Germinal center (tissue), 1 donor: ENCODE results near the gene PSMD8.
"Not testable (repeated sequence)": the region's sequence is repeated elsewhere in the genome, so short reads cannot be mapped to it uniquely, and the experiment has no call there.

ENCODE experiments used
- DNase-seq: peaks from one replicate; pipeline ENCODE4 v3.0.0; 2012; ENCODE audit warnings: mixed read lengths, low spot score

Gene PSMD8

DNA sequence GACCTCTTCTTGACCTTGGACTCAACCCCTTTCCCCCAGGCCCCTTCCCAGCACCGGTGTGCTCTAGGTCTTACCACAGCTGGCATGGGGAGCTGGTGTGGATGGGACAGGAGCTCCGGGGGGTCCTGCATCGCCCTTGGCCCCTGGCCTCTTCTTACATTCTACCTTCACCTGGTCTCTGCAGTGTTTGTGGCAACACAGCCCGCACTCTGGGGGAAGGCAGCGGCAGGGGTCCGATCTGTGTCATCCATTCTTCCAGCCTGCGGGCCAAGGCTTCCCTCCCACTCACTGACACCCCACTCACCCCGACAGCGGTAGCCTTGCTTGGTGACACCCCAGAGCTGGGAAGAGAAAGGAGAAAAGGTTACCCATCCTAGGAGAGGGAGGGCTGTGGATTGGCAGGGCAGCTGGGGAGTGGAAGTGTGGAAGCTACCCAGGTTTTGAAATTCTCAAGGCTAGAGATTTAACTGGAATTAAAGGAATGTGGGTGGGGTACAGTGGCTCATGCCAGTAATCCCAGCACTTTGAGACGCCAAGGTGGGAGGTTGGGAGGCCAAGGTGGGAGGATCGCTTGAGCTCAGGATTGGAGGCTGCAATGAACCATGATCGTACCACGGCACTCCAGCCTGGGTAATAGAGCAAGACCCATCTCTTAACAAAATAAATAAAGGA lies 36.8 kb downstream of the PSMD8 start:
- no peak for DNase-seq

DNA sequence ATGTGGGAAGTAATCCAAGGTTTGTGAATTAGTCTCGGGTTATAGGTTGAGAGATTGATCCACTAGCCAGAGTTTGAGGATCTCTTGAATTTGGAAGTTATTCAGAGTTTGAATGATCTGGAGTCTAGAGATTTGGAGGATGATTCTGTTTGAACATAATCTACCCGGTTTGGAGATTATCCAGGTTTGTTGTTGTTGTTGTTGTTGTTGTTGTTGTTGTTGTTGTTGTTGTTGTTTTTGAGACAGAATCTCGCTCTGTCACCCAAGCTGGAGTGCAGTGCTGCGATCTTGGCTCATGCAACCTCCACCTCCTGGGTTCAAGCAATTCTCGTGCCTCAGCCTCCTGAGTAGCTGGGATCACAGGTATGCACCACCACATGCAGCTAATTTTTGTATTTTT lies 37.5 kb downstream of the PSMD8 start:
- not testable (repeated sequence) for DNase-seq

DNA sequence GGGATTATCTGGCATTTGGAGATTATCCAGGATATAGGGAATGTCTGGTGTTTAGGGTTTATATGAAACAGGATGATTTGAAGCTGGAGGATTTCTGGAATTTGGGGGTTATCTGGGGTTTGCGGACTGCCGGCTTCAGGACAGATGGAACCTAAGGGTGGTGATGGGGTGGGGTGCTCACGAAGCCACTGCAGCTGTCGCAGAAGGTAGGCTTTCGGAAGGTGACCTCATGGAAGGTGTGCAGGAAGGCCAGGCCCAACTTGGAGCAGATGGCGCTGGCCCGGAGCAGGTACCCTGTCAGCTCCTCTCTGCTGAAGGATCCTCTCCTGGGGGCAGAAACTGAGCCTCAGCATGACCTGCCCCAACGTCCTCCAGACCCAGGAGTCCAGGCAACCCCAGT lies 38.1 kb downstream of the PSMD8 start:
- DNase-seq: no peak

DNA sequence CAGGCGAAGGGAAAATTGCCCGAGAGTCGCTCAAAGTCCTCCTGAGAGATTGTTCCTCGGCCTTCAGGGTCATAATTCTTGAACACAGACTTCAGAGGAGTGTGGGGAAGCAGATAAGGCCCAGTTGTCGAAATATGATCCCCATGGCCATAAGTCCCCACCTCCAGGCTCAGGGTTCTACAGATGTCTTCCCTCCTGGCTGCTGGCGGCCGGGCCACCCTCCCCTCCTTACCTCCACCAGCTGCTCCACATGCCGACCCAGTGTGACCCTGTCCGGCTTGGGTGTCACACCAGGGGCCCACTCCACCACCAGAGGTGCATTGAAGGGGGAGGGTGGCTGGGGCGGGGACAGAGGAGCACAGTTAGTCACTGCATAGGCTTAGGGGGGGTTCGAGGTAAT lies 38.6 kb downstream of the PSMD8 start:
- DNase-seq: no peak

DNA sequence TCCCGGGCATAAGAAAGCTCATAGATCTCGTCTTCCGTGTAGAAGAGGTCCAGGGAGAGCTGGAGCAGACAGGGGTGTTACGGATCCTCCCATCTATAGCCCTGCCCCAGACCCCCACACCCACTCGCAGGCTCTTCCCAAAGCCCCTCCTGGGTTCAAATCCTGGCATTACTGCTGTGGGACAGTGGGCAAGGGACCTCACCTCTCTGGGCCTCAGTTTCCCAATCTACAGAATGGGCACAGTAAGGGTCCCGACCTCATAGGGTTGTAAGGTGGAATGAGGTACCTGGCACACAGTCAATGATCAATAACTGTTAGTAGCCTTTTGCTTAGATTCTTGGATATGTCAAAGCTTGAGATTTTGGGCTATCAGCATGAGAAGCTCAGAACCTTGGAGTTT lies 39.0 kb downstream of the PSMD8 start:
- no peak for DNase-seq

DNA sequence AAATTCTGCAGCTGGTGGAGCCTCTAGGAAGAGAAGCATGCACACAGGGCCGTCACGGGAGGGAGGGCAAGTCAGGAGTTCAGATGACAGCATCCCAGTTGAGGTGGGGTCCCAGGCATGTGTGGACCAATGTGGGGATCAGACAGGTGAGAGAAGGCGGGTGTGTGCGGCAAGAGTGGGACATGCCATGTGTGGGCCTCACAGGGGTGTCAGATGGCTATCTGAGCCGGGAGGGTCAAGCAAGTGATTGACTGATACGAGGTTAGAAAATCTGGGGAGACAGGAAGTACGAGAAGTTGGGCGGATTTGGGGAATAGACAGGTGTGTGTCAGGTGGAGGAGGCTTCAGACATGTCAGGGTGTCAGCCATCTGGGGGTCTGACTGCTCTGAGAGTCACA lies 42.8 kb downstream of the PSMD8 start:
- no peak for DNase-seq

DNA sequence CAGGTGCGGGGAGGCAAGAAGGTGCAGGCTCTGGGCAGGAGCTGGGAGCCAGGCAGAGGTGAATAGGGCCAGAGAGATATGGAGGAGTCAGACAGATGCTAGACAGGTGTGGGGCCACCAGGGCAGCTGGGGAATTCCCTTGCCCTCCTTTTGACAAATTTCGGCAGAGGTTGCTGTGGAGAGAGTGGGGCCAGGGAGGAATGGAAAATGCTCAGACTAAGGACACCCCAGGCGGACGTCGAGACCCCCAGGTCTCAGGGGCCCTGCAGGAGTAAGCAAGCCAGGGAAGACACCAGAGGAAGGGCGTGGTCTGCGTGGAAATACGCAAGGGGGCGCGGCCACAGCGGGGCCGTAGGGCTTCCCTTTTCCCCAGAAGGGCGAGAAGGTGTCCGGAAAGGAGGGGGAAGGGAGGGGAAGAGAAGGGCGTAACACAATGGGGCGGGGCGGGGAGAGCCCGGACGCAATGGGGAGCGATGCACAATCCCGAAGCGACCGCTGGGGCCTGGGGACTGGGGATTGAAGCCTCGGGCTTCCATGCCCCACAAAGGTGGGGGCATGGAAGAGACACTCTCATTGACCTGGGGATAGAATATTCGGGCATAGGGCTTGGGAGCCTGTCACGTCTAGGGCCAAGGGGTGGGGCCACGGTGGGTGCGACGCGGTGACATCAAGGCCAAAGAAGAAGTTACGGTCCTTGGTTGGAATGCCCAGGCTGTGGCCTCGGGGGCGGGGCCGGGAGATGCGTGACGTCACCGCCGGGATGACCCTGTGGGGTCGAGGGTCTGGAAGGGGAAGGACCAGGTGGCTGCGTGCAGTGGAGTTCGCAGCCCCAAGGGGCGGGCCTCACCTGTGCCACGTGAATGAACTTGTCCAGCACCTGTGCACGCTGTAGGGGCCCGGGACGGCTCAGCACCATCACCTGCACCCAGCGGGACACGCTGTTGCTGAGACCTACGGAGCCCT lies 43.5 kb downstream of the PSMD8 start:
- DNase-seq: peak; percentile 75

DNA sequence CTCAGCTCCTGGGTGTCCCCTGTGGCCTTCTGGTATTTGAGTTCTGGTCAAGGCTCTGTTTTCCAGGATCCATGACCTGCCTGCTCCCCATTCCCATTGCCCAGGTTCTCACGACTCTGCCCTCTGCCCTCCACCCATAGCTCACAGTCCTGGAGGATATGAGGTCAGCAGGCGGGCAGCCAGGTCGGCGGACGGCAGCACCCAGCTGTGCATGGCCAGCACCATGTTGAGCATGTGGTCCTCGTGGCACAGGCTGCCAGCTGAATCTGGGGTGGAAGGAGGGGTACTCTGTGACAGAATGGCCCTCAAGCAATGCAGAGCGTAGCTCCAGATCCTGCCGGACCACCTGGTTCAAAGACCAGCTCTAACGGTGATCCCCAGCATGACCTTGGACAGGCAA lies 46.6 kb downstream of the PSMD8 start:
- DNase-seq: no peak

DNA sequence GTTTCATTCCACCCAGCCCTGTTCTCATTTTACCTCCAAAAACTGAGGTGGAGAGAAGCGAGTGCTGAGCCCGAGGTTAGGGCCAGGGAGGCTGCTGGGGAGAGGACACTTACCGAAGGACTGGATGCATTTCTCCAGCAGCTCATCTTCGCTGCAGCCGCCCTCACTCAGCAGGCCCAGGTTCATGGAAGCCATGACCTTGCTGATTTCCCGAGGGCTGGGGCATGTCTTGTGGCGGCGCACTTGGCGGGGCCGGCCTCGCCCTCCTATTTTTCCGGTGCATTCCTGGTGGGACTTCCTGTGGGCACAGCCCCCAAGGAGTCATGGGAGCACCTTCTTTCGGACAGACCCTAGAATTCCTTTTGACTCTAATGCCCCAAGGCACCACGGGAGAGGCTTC lies 47.5 kb downstream of the PSMD8 start:
- DNase-seq: no peak

DNA sequence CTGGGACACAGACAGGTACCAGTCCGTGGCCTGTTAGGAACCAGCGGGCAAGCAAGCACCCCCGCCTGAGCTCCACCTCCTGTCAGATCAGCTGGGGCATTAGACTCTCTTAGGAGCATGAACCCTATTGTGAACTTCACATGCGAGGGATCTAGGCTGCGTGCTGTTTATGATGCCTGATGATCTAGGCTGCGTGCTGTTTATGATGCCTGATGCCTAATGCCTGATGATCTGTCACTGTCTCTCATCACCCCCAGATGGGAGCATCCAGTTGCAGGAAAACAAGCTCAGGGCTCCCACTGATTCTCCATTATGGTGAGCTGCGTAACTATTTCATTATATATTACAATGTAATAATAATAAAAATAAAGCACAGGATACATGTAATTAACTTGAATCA lies 48.1 kb downstream of the PSMD8 start:
- no peak for DNase-seq

DNA sequence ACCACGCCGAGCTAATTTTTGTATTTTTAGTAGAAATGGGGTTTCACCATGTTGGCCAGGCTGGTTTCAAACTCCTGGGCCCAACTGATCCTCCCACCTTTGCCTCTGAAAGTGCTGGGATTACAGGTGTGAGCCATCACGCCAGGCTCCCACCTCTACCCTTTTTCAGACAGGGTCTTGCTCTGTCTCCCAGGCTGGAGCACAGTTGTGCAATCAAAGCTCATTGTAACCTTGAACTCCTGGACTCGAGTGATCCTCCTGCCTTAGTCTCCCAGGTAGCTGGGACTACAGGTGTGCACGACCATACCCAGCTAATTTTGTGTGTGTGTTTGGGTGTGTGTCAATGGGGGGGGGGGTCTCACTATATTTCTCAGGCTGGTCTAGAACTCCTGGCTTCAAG lies 49.9 kb downstream of the PSMD8 start:
- no peak for DNase-seq

DNA sequence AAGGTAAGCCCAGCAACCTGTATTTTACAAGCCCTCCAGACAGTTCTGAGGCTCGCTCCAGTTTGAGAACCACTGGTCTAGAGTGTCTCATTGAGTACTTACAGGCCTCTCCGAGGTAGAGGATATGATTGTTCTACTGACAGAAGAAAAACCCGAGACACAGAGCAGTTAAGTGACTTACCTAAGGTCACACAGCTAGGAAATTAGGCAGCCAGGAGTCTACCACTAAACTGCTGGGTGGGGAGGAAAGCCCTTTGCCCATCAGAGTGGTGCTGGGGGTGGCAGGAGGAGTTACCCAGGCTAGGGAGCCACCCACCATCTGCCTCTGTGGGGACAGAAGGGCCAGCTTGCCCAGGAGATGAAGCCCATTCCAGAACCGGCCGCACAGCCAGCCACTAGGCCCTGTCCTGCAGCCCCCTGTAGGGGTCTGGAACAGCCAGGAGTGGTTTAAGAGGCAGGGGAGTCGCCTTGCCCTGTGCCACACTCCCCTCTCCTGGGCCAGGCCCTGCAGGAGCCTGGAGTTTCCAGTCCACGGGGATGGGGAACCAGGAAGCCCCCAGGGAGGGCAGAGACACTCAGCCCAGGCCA lies 50.9 kb downstream of the PSMD8 start:
- DNase-seq: no peak

DNA sequence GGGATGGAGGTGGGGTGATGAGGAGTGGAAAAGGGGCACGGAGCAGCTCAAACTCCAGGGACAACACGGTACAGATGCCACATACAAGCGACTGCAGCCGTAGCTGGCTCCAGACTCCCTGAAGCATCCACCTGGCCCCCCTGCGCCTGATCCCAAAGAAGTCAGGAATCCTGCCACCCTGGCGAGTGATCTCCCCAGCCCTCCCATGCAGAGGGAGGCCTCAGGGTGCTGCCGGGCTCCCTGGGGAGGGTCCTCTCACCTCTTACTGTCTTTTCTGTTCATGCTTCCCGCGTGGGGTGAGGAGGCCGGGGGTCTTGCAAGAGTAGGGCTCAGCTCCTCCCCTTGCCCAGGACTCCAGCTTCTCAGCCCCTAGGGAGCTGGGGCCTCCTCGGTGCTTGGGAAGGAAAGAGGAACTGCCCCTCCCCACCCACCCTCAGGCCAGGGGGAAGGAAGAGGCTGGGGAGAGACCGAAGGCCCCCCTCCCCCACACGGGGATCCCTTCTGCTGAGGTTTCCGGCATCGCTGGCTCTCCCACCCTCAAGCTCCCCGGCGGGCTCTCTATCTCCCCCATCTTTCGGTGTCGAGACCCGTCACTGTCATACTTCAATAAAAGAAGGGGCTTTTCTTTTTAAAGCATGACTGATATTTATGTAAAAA lies 51.6 kb downstream of the PSMD8 start, which contains the start of gene RASGRP4:
Gene RASGRP4, minus strand, starts transcription at position 410 of the 657 bp plus-strand sequence. Its CDS starts 128 bp downstream, at position 282.
- peak; percentile 32 for DNase-seq

DNA sequence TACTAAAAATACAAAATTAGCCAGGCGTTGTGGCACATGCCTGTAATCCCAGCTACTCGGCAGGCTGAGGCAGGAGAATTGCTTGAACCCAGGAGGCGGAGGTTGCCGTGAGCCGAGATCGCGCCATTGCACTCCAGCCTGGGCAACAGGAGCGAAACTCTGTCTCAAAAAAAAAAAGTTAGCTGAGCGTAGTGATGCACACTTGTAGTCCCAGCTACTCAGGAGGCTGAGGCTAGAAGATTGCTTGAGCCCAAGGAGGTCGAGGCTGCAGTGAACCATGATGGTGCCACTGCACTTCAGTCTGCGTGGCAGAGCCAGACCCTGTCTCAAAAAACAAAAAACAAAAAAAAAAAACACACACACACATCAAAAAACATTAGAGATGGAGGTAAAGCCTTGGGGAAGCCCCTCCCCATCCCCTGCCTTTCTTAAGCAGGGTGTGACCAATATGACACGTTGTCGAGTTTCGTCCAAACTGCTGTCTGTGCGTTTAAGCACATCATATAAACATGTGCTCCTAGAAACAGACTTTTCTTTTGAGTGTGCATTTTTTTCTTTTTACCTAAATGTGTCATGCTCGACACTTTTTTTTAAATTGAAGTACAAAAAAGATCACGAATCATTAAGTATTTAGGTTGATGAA lies 52.8 kb downstream of the PSMD8 start:
- DNase-seq: not testable (repeated sequence)

DNA sequence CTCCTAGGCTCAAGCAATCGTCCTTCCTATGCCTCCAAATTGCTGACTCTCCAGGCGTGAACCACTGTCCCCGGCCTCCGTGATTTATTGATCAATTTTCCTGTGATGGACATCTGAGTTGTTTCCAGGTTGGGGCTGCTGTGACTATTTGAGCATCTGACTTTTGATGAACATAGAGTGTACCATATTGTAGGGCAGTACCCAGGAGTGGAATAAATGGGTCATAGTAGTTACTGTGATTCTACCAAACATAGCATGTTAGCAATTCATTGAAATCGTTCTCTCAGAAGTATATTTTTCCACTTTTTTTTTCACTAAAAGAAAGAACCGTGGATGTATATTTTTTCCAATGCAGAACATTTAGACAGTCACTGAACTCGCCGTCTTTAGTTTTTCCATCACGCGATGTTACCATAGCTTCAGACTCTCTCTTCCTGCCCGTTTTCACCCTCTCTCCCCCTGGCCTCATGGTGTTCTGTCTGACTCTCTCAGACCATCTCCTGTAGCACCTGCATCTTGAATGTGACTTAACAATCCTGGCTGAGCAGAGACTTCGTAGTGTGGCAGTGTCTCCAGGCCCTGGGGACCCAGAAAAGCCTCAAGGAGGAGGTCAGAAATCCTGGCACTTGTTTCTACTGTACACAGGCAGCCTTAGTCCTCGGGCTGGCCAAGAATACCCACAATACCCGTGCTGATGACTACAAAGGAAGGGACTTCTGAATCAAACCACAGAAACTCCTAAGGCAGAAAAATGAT lies 54.9 kb downstream of the PSMD8 start:
- no peak for DNase-seq

DNA sequence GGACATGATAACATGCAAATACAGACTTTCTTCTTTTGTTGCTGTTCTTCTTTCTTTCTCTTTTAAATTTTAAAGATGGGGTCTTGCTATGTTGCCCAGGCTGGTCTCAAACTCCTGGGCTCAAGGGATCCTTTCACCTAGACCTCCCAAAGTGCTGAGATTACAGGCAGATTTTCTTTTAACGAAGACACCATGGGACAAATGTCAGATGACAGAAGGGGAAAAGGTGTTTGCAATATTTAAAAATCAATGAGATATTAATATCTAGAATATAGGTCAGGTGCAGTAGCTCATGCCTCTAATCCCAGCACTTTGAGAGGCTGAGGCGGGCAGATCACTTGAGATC lies 55.4 kb downstream of the PSMD8 start:
- DNase-seq: no peak

DNA sequence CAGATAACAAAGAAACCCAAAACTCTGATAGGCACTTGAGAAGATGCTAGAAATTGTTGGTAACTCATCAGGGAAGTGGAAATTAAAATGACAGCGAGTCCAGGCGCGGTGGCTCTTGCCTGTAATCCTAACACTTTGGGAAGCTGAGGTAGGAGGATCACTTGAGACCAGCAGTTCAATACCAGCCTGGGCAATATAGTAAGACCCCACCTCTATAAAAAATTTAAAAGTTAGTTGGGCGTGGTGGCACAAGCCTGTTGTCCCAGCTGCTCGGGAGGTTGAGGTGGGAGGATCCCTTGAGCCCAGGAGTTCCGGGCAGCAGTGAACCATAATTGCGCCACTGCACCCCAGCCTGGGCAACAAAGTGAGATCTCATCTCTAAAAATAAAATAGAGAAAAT lies 56.6 kb downstream of the PSMD8 start:
- DNase-seq: no peak

DNA sequence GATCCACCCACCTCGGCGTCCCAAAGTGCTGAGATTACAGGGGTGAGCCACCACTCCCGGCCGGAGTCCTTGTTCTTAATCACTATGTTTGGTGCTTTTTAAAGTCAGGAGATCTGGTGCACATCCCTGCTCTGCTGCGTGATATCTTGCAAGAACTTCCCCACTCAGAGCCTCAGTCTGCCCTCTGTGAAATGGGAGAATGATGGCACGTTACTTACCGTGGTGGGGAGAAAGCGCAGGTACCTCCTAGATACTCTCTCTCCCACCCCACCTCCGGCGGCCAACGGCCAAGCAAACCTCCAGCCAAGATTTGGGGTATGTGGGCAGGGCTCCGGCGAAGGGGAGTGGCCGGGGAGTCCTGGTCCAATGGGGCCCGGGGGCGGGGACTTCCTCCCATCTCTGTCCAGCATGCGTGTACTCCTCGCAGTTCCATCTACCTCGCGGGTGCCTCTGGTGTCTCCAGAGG lies 58.9 kb downstream of the PSMD8 start, which contains the start of gene RYR1:
Gene RYR1, plus strand, starts transcription at position 424 of the 466 bp plus-strand sequence. CDS start 139 bp downstream, outside the sequence.
- peak; percentile 89 for DNase-seq
